Astrocyte (in vitro differentiated cells and primary cell): ENCODE data around the gene FAP. TPM values are rescaled to one million over a fixed set of nuclear protein-coding genes. Genes with fewer than 3 reads are reported as not detected.

ENCODE experiments used
- DNase-seq: peaks from one replicate; pipeline ENCODE4 v3.0.0-alpha.2; 2010; ENCODE audit warnings: low read depth
- FAIRE-seq: peaks from 2 replicates; lab custom pipeline; 2011; peaks lifted over from hg19 to GRCh38; lab: Jason Lieb, UNC
- H2AFZ ChIP-seq: 2 replicates; pipeline ENCODE4 v1.6.0; 2012; ENCODE audit warnings: low read depth, low read length, inconsistent platforms
- H3K27ac ChIP-seq: 2 replicates; pipeline ENCODE4 v1.5.1; 2011; ENCODE audit warnings: low read depth, low read length, inconsistent platforms
- H3K27me3 ChIP-seq: 2 replicates; pipeline ENCODE4 v1.6.0; 2011; ENCODE audit warnings: low read length, inconsistent platforms; ENCODE audit not compliant: insufficient read depth
- H3K36me3 ChIP-seq: 2 replicates; pipeline ENCODE4 v1.5.1; 2011; ENCODE audit warnings: low read length, inconsistent platforms; ENCODE audit not compliant: insufficient read depth
- H3K4me1 ChIP-seq: 2 replicates; pipeline ENCODE4 v1.5.1; 2011; ENCODE audit warnings: low read length, inconsistent platforms; ENCODE audit not compliant: insufficient read depth
- H3K4me2 ChIP-seq: 2 replicates; pipeline ENCODE4 v1.6.0; 2012; ENCODE audit warnings: low read length, inconsistent platforms
- H3K4me3 ChIP-seq: 2 replicates; pipeline ENCODE4 v1.5.1; 2011; ENCODE audit warnings: low read depth, mild to moderate bottlenecking, low read length, inconsistent platforms; ENCODE audit not compliant: insufficient read depth
- H3K79me2 ChIP-seq: 2 replicates; pipeline ENCODE4 v1.6.0; 2012; ENCODE audit warnings: mild to moderate bottlenecking, low read length, inconsistent platforms; ENCODE audit not compliant: insufficient read depth
- H3K9ac ChIP-seq: 2 replicates; pipeline ENCODE4 v1.6.0; 2012; ENCODE audit warnings: mild to moderate bottlenecking, low read length, inconsistent platforms
- H3K9me3 ChIP-seq: 2 replicates; pipeline ENCODE4 v1.5.1; 2012; ENCODE audit warnings: low read depth, mild to moderate bottlenecking, low read length, inconsistent platforms; ENCODE audit not compliant: insufficient read depth
- H4K20me1 ChIP-seq: 2 replicates; pipeline ENCODE4 v1.6.0; 2012; ENCODE audit warnings: low read length, inconsistent platforms; ENCODE audit not compliant: insufficient read depth
- H3K27ac Mint-ChIP-seq: one replicate; pipeline ENCODE4 v1.8.0; 2021; ENCODE audit warnings: mild to moderate bottlenecking, mixed read lengths; ENCODE audit not compliant: unreplicated experiment
- H3K27me3 Mint-ChIP-seq: one replicate; pipeline ENCODE4 v1.8.0; 2021; ENCODE audit warnings: low read depth, mixed read lengths; ENCODE audit not compliant: unreplicated experiment
- H3K36me3 Mint-ChIP-seq: one replicate; pipeline ENCODE4 v1.8.0; 2021; ENCODE audit warnings: low read depth, mixed read lengths; ENCODE audit not compliant: unreplicated experiment
- H3K4me1 Mint-ChIP-seq: one replicate; pipeline ENCODE4 v1.8.0; 2021; ENCODE audit warnings: low read depth, mixed read lengths; ENCODE audit not compliant: unreplicated experiment
- H3K4me3 Mint-ChIP-seq: one replicate; pipeline ENCODE4 v1.8.0; 2021; ENCODE audit warnings: mild to moderate bottlenecking, moderate library complexity, mixed read lengths; ENCODE audit not compliant: unreplicated experiment
- H3K9me3 Mint-ChIP-seq: one replicate; pipeline ENCODE4 v1.8.0; 2021; ENCODE audit warnings: mild to moderate bottlenecking, mixed read lengths; ENCODE audit not compliant: unreplicated experiment
- CTCF ChIP-seq: IDR thresholded peaks from 2 replicates; pipeline ENCODE4 v1.5.1; 2011; ENCODE audit warnings: low read depth, mild to moderate bottlenecking, inconsistent platforms, low read length, moderate library complexity; ENCODE audit not compliant: insufficient read depth
- EZH2 ChIP-seq: IDR thresholded peaks from 2 replicates; pipeline ENCODE4 v1.6.1; 2012; ENCODE audit warnings: mild to moderate bottlenecking, low read length, inconsistent platforms; ENCODE audit not compliant: insufficient read depth
- total RNA-seq: library from RNA; stranded (reverse); gene quantifications from 2 replicates; pipeline ENCODE4 v1.2.1, GENCODE V29; 2021

FAP gene
- total RNA-seq, 1 donor from 2014 or later, result 1.3 TPM

DNA sequence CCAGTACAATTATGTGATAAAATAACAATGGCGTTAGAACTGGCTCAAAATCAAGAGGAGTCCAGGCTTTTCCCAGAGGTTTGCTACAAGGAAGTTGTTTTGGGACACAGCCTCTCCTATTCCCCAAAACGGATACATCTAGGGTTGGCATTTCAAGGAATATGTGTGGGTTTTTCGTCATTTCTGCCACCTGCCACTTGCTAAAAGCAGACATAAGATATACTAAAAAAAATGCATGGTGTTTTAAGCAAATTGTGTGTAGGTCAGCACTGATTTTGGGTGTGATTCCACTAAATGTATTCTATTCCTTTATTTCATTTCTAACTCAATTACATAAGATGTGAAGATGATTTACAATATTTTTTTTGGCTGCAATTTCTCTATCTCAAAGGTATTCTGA, 54.8 kb downstream of the FAP start:
- H3K9me3 ChIP-seq, result no peaks in the 10 kb centered on the region
- H3K79me2 ChIP-seq, result no peaks in the 10 kb centered on the region
- no peak overlapping the region for H3K4me3 Mint-ChIP-seq
- H3K4me1 Mint-ChIP-seq, result no peaks in the 10 kb centered on the region
- TF ChIP-seq EZH2 (no peak), CTCF (no peak)
- peaks cover 4% of the 10 kb centered on the region for H4K20me1 ChIP-seq
- no peak overlapping the region for H3K4me3 ChIP-seq
- no peaks in the 10 kb centered on the region for H3K9me3 Mint-ChIP-seq
- H3K4me2 ChIP-seq, result no peak overlapping the region
- FAIRE-seq (no peak), DNase-seq (no peak)
- H3K27me3 ChIP-seq, result no peaks in the 10 kb centered on the region
- H3K36me3 Mint-ChIP-seq, result peaks cover 4% of the 10 kb centered on the region
- no peak overlapping the region for H3K27ac Mint-ChIP-seq
- H3K9ac ChIP-seq, result no peak overlapping the region
- peaks cover 65% of the 10 kb centered on the region for H3K36me3 ChIP-seq
- H3K27ac ChIP-seq, result no peak overlapping the region
- peaks cover 15% of the 10 kb centered on the region for H3K27me3 Mint-ChIP-seq
- no peak overlapping the region for H2AFZ ChIP-seq
- H3K4me1 ChIP-seq, result no peaks in the 10 kb centered on the region

DNA sequence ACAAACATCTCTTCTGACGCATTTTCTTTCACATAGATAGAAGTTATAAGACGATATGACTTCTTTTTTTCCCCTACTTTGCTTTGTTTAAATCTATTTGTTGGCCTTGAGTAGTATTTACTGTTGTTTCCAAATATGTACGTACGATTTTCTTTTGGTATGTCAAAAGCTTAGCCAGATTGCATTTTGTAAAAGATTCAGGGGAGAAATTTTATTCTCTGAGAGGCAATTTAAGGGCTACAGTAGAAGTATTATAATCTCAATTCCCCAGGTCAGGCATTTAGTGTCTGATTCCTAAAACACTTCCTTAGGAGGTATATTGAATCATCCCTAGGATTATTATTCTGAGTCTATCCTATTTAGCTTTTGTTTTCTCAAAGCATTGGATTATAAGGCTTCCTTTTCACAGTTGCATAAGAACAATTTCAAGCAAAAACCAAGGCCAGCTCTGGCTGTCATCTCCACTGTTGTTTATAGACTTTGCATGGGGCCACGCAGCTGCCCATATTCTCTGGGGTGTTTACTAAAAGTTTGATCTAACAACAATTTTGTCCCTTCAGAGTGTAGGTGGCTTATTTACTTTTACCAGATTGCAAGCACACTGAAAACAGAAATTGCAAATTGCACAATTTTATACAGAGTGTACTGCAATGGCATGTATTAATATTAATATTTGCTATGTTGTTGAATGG, 57.6 kb downstream of the FAP start:
- Mint-ChIP-seq H3K4me3 (no peak overlapping the region), H3K4me1 (peaks cover 3% of the 10 kb centered on the region), H3K27ac (no peak overlapping the region), H3K27me3 (peaks cover 3% of the 10 kb centered on the region), H3K9me3 (no peaks in the 10 kb centered on the region), H3K36me3 (no peaks in the 10 kb centered on the region)
- Histone ChIP-seq H3K4me2 (no peak overlapping the region), H3K4me3 (no peak overlapping the region), H3K79me2 (no peaks in the 10 kb centered on the region), H2AFZ (no peak overlapping the region), H3K36me3 (peaks cover 61% of the 10 kb centered on the region), H3K4me1 (no peaks in the 10 kb centered on the region), H3K9me3 (no peaks in the 10 kb centered on the region), H4K20me1 (peaks cover 4% of the 10 kb centered on the region), H3K9ac (no peak overlapping the region), H3K27me3 (no peaks in the 10 kb centered on the region), H3K27ac (no peak overlapping the region)
- DNase-seq, result no peak
- no peak for FAIRE-seq
- TF ChIP-seq CTCF (no peak), EZH2 (no peak)

- H3K79me2 ChIP-seq, result no peaks in the 10 kb centered on the region
- H3K4me3 ChIP-seq, result no peak overlapping the region
- no peaks in the 10 kb centered on the region for H3K27me3 ChIP-seq
- FAIRE-seq (no peak), DNase-seq (no peak)
- no peak overlapping the region for H3K27ac ChIP-seq
- H3K27ac Mint-ChIP-seq, result no peak overlapping the region
- H3K4me1 Mint-ChIP-seq, result peaks cover 3% of the 10 kb centered on the region
- TF ChIP-seq CTCF (no peak), EZH2 (no peak)
- H3K9me3 ChIP-seq, result no peaks in the 10 kb centered on the region
- H3K36me3 Mint-ChIP-seq, result no peaks in the 10 kb centered on the region
- H3K36me3 ChIP-seq, result peaks cover 66% of the 10 kb centered on the region
- H2AFZ ChIP-seq, result no peak overlapping the region
- no peak overlapping the region for H3K9ac ChIP-seq
- no peak overlapping the region for H3K4me2 ChIP-seq
- peaks cover 3% of the 10 kb centered on the region for H3K27me3 Mint-ChIP-seq
- no peaks in the 10 kb centered on the region for H3K9me3 Mint-ChIP-seq
- peaks cover 4% of the 10 kb centered on the region for H4K20me1 ChIP-seq
- H3K4me1 ChIP-seq, result no peaks in the 10 kb centered on the region
- H3K4me3 Mint-ChIP-seq, result no peak overlapping the region
Measured at GRCh38 chr2:162184821-162185450, 58.3 kb downstream of the FAP start.
